Measurements from ENCODE around the gene PHF21A.

DNA sequence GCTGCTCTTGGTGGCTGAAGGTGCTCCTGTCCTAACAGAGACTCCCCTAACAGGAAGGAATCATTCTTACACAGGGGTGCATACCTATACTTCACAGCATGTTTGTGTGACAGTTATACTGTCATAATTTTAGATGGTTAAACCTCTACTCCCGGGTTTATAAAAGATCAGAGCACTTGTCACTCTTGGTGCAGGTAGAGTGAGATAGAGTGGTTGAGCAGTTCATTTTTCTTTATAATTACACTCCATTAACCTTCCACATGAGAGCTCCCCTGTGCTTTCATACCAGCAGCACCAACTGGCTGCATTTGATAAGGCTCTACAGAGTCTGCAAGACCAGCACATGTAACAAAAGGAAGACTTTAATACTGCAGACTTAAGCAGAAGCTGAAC, 125.9 kb downstream of the PHF21A start:
- TF ChIP-seq, protein P1, sequence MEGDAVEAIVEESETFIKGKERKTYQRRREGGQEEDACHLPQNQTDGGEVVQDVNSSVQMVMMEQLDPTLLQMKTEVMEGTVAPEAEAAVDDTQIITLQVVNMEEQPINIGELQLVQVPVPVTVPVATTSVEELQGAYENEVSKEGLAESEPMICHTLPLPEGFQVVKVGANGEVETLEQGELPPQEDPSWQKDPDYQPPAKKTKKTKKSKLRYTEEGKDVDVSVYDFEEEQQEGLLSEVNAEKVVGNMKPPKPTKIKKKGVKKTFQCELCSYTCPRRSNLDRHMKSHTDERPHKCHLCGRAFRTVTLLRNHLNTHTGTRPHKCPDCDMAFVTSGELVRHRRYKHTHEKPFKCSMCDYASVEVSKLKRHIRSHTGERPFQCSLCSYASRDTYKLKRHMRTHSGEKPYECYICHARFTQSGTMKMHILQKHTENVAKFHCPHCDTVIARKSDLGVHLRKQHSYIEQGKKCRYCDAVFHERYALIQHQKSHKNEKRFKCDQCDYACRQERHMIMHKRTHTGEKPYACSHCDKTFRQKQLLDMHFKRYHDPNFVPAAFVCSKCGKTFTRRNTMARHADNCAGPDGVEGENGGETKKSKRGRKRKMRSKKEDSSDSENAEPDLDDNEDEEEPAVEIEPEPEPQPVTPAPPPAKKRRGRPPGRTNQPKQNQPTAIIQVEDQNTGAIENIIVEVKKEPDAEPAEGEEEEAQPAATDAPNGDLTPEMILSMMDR (IDR thresholded peaks at IDR 0.05): no peak
- no peak for TF ChIP-seq POLR2A (IDR thresholded peaks at IDR 0.05)
